HG03095 (cell line): ENCODE measurements around the gene IL17B.
A peak's percentile ranks its signal among the peaks of the same experiment; 100 is the strongest.

Experiments
- ATAC-seq: cut with Tn5 transposase; IDR thresholded peaks from one replicate; pipeline ENCODE4 v1.9.1; 2021; ENCODE audit warnings: moderate library complexity; ENCODE audit not compliant: unreplicated experiment

The IL17B gene

GRCh38 chr5:149362541-149362940 is 16.6 kb downstream of the IL17B start:
- no peak for ATAC-seq

- no peak for ATAC-seq
Measured at GRCh38 chr5:149360272-149360671, 18.8 kb downstream of the IL17B start.

- no peak for ATAC-seq
Measured at GRCh38 chr5:149358868-149359495, 20.1 kb downstream of the IL17B start.

- no peak for ATAC-seq
Measured at GRCh38 chr5:149358294-149358651, 20.8 kb downstream of the IL17B start.

- peak; percentile 99 for ATAC-seq
Measured at GRCh38 chr5:149357370-149358293, 21.5 kb downstream of the IL17B start, which contains the start of gene PCYOX1L. TSS of gene PCYOX1L (plus strand) at chr5:149358046. CDS start at chr5:149358069, 23 bp downstream.

GRCh38 chr5:149356391-149356790 is 22.7 kb downstream of the IL17B start:
- ATAC-seq = no peak

- ATAC-seq = no peak
Measured at GRCh38 chr5:149355688-149356087, 23.4 kb downstream of the IL17B start.

GRCh38 chr5:149353911-149354310 is 25.2 kb downstream of the IL17B start:
- no peak for ATAC-seq

GRCh38 chr5:149352169-149352568 is 26.9 kb downstream of the IL17B start:
- no peak for ATAC-seq

GRCh38 chr5:149349382-149349781 is 29.7 kb downstream of the IL17B start:
- ATAC-seq = no peak

- ATAC-seq = no peak
Measured at GRCh38 chr5:149348518-149348917, 30.6 kb downstream of the IL17B start.

GRCh38 chr5:149345892-149346222 is 33.2 kb downstream of the IL17B start:
- ATAC-seq = no peak

- peak; percentile 96 for ATAC-seq
Measured at GRCh38 chr5:149345147-149345891, 33.8 kb downstream of the IL17B start, which contains the start of gene GRPEL2. TSS of gene GRPEL2 (plus strand) at chr5:149345499. CDS start at chr5:149345540, 41 bp downstream.

GRCh38 chr5:149344151-149344550 is 34.9 kb downstream of the IL17B start:
- ATAC-seq = no peak

GRCh38 chr5:149341876-149342275 is 37.2 kb downstream of the IL17B start:
- no peak for ATAC-seq

GRCh38 chr5:149340920-149341319 is 38.2 kb downstream of the IL17B start:
- ATAC-seq = no peak

- ATAC-seq = no peak
Measured at GRCh38 chr5:149338364-149338763, 40.7 kb downstream of the IL17B start.

- ATAC-seq = no peak
Measured at GRCh38 chr5:149337736-149338135, 41.4 kb downstream of the IL17B start.

- no peak for ATAC-seq
Measured at GRCh38 chr5:149333711-149334443, 45.2 kb downstream of the IL17B start.

GRCh38 chr5:149328177-149328576 is 50.9 kb downstream of the IL17B start:
- ATAC-seq = no peak

GRCh38 chr5:149326611-149327010 is 52.5 kb downstream of the IL17B start:
- no peak for ATAC-seq
